Body of pancreas (tissue), 4 donors: ENCODE measurements around the gene FGFR3. TPM values are rescaled to one million over a fixed set of nuclear protein-coding genes. Genes with fewer than 3 reads are reported as not detected.

Source experiments
- ATAC-seq: fragments of 150-250 bp; one replicate; pipeline ENCODE4 v1.9.1; 2016
- DNase-seq, 4 donors: peaks; one replicate each; pipeline ENCODE4 v3.0.0-alpha.2; 2019
- H3K27ac ChIP-seq, 4 donors: fragments of 200-600 bp; sonication (generic); 1 replicate in 3 of 4; 2 replicates in 1 of 4; pipeline versions ENCODE4 v1.5.1 to v1.6.1; 2016 to 2019; ENCODE audit warnings: mild to moderate bottlenecking in 1 of 4, mixed read lengths in 1 of 4, moderate library complexity in 1 of 4
- H3K27me3 ChIP-seq, 2 donors: fragments of 200-600 bp; sonication (generic); one replicate each; pipeline ENCODE4 v1.6.0; 2016; ENCODE audit warnings: mild to moderate bottlenecking in 1 of 2
- H3K36me3 ChIP-seq, 2 donors: fragments of 200-600 bp; sonication (generic); replicated peaks in 1 of 2; 2 replicates each; pipeline ENCODE4 v1.5.1; 2016; ENCODE audit warnings: low read depth in 2 of 2; ENCODE audit not compliant: insufficient read depth in 1 of 2
- H3K4me1 ChIP-seq: fragments of 200-600 bp; sonication (generic); one replicate; pipeline ENCODE4 v1.6.0; 2016
- H3K4me3 ChIP-seq, 2 donors: fragments of 200-600 bp; sonication (generic); 1 replicate in 1 of 2; 2 replicates in 1 of 2; pipeline ENCODE4 v1.5.1; 2016 to 2019
- H3K9me3 ChIP-seq, 3 donors: fragments of 200-600 bp; sonication (generic); 1 replicate in 2 of 3; 2 replicates in 1 of 3; pipeline ENCODE4 v1.5.1; 2016
- POLR2A ChIP-seq, 3 donors: fragments of 450-650 bp; IDR thresholded peaks; one replicate each; pipeline ENCODE4 v1.6.1; 2016; ENCODE audit warnings: antibody characterized with exemption in 3 of 3, mild to moderate bottlenecking in 2 of 3
- WGBS, 2 donors: methylation state at CpG; one replicate each; pipeline ENCODE4 v1.1.5; 2017; 5-methylcytosine and 5-hydroxymethylcytosine counted together
- intact Hi-C: fragments of 100-400 bp; cut with DNase I; formaldehyde crosslinking; loops from one replicate; pipeline ENCODE4 v1.15.1; 2023
- total RNA-seq, 2 donors: library from RNA; depleted of rRNA; stranded (reverse); fragments of >200 nt; gene quantifications; one replicate each; pipeline ENCODE4 v1.1.0, GENCODE V29; 2016
- TF ChIP-seq, protein P1 (sequence below), 7 experiments: fragments of 450-650 bp in 4 of 7; fragments of 200-600 bp in 3 of 7; sonication (generic) in 3 of 7; IDR thresholded peaks; one replicate each; pipeline ENCODE4 v1.5.1; 2016 to 2019; ENCODE audit warnings: antibody characterized with exemption in 7 of 7

Gene FGFR3
- total RNA-seq, 2 donors from 2014 or later = 114 to 196 TPM

DNA sequence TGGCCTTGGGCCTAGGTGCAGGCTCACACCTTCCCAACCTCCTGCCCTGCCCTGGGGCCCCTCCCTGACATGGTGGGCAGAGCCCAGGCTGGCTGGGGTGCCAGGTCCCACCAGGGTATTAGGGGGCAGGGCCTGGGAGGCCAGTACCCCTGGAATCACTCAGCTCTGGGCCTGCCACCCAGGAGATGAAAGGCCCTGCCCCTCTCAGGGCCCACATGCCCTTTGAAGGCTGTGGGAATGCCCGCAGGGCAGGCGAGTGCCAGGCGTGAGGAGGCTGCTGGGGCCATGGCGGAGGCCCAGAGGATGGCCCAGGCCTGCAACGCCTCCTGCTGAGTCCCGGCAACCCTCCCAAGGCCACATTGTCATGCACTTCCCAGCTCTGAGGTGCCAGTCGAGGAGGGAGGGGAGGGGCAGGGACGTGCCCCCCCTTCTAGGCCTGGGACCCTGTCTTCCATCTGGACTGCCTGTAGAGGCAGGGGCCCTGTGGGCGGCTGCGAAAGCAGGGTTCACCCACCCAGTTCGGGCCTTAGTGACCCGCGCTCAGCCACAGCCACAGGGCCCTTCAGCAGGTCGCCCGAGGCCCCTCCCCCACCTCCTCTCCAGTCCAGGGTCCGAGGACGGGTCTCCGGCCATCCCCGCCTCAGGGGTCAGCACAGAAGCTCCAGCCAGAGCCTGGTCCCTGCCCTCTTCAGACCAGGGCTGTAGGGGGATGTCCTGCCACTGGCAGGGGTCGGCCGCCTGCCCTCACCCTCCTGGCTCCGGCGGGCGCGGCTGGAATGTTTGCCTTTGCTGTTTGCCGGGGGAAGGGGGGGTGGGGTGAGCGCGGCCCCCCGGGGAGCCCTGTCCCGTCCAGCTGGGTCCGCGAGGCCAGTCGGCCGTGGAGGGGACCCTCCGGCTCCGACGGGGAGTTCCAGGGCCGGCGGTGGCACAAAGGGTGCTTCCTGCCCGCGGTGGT, 26.7 kb upstream of the FGFR3 start:
- ATAC-seq = peak; percentile 45
- H3K4me1 ChIP-seq = peaks cover 76% of the 10 kb centered on the region
- TF ChIP-seq POLR2A (IDR thresholded peaks at IDR 0.05) = peak in 2 of 3 donors; percentile 32 to 48
- TF ChIP-seq, protein P1, sequence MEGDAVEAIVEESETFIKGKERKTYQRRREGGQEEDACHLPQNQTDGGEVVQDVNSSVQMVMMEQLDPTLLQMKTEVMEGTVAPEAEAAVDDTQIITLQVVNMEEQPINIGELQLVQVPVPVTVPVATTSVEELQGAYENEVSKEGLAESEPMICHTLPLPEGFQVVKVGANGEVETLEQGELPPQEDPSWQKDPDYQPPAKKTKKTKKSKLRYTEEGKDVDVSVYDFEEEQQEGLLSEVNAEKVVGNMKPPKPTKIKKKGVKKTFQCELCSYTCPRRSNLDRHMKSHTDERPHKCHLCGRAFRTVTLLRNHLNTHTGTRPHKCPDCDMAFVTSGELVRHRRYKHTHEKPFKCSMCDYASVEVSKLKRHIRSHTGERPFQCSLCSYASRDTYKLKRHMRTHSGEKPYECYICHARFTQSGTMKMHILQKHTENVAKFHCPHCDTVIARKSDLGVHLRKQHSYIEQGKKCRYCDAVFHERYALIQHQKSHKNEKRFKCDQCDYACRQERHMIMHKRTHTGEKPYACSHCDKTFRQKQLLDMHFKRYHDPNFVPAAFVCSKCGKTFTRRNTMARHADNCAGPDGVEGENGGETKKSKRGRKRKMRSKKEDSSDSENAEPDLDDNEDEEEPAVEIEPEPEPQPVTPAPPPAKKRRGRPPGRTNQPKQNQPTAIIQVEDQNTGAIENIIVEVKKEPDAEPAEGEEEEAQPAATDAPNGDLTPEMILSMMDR (IDR thresholded peaks at IDR 0.05) = no peak
- WGBS, 2 donors = 32% methylated on average over 35 of the region's 41 CpGs; no CpG with 5 or more reads in 1 of the 2 donors
- H3K4me3 ChIP-seq = peak overlapping the region in 1 of 2 donors; percentile 25
- no peaks in the 10 kb centered on the region for H3K27me3 ChIP-seq
- H3K27ac ChIP-seq = peak overlapping the region; percentile 81 to 93 (median 90)
- no peaks in the 10 kb centered on the region for H3K9me3 ChIP-seq
- H3K36me3 ChIP-seq = no peaks in the 10 kb centered on the region
- intact Hi-C loops = no loop called here
- peak; percentile 41 to 63 (median 53) for DNase-seq

DNA sequence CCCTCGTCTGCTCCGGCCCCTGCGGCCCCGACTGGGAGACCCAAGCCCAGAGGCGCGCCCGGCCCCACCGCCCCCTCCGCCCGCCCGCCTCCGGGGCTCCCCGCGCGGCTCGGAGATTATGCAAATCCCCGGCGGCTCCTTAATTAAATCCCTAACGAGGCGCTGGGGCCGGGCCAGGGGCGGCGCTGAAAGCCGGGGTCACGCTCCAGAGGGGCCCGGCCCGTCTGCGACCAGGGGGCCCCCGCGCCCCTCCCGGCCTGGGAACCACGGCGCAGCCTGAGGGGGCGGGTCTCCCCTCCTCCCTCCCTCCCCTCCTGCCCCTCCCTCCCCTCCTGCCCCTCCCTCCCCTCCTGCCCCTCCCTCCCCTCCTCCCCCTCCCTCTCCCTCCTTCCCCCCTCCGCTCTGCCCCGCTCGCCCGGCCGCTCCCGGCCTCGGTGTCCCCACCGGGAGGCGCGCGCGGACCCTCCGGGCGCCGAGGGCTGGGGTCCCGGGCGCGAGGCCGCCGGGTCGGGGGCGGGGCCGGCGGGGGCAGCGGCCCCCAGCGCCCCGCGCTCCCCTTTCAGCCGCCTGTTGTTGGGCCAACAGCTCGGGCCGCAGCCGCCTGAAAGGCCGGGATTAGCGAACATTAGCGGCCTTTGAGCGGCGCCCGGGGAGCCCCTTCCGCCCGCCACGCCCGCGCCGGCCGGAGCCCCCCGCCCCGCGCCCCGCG, 25.9 kb upstream of the FGFR3 start:
- Histone ChIP-seq H3K4me1 (peaks cover 82% of the 10 kb centered on the region), H3K27ac (peak overlapping the region; percentile 81 to 93 (median 90))
- peak in 3 of 4 donors; percentile 37 to 46 (median 45) for DNase-seq

DNA sequence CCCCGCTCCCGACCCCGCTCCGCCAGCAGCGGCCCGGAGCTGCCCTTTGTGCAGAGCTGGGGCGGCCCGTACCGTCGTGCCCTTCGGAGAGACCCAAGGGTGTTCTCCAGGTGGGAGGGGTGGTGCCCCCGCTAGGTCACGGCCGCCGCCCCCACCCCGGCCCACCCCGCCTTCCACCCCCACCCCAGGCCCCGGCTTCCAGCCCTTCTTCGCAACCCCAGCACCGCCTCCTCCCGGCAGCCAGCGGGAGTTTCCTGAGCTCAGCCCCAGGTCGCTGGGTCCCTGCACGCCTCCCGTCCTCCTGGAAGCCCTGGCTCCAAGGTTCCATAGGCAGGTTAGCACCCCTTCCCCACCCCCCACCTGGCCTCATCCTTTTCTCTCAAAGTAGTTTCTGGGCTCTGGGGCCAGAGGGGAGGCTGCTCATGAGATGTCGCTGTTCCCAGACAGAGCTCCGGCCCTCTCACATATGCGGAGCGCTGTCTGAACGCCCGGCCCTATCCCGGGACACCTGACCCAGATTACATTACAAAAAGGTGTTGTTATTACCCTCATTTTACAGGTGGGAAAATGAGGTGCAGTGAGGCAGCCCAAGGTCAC, 25.2 kb upstream of the FGFR3 start:
- 19 to 51% methylated on average over 10 to 23 of the region's 32 CpGs for WGBS, 2 donors
- Histone ChIP-seq H3K4me3 (no peak overlapping the region), H3K36me3 (no peaks in the 10 kb centered on the region), H3K9me3 (no peaks in the 10 kb centered on the region), H3K27ac (peak overlapping the region; percentile 81 to 93 (median 90)), H3K27me3 (no peaks in the 10 kb centered on the region), H3K4me1 (peaks cover 82% of the 10 kb centered on the region)
- peak; percentile 34 for ATAC-seq
- intact Hi-C loops = no loop called here
- TF ChIP-seq POLR2A (IDR thresholded peaks at IDR 0.05) = no peak
- TF ChIP-seq, protein P1 (IDR thresholded peaks at IDR 0.05) = peak in 5 of 7 experiments; percentile 13 to 32 (median 26)
- peak; percentile 60 to 65 (median 64) for DNase-seq

More for the DNA sequence above, 25.9 kb upstream of the FGFR3 start:
- Histone ChIP-seq H3K4me3 (peak overlapping the region in 1 of 2 donors; percentile 25), H3K9me3 (no peaks in the 10 kb centered on the region), H3K36me3 (no peaks in the 10 kb centered on the region), H3K27me3 (no peaks in the 10 kb centered on the region)
- intact Hi-C loops = no loop called here
- 0% methylated on average over 41 of the region's 84 CpGs; no CpG with 5 or more reads in 1 of the 2 donors for WGBS, 2 donors
- peak; percentile 15 for ATAC-seq
- TF ChIP-seq, protein P1 (IDR thresholded peaks at IDR 0.05) = no peak
- TF ChIP-seq POLR2A (IDR thresholded peaks at IDR 0.05) = no peak

DNA sequence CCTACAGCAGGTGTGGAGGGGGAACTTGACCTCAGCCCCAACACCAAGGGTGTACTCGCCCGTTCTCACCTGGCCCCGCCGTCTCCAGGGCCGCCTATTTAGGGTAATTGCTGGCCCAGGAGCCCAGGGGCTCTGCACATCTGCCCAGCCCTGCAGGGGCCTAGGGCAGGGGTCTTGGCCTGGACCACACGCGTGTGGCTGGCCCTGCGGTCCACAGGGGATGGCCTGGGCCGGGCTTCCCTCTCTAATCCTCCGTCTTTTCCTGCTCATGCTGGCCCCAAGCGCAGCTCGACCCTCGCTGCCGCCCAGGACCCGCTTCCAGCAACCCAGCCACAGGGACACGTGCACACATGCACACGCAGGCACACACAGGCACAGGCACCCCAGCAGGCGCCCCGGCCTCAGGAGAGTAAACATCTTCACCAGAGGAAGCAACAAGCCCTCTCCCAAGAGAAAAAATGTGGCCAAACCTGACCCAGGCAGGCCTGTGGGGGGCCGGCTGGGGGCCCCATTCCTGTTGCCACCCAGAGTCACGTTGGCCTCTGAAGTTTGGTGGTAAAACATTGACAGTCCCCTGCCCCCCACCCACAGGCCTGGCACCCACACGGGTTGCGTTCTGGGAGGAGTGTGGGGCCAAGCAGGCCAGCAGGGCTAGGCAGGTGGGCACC, 24.6 kb upstream of the FGFR3 start:
- H3K27ac ChIP-seq = peak overlapping the region; percentile 81 to 93 (median 90)
- no peaks in the 10 kb centered on the region for H3K9me3 ChIP-seq
- WGBS, 2 donors = 64 to 70% methylated on average over 13 to 23 of the region's 23 CpGs
- H3K36me3 ChIP-seq = no peaks in the 10 kb centered on the region
- intact Hi-C loops = no loop called here
- DNase-seq = peak; percentile 65 to 80 (median 78)
- H3K4me3 ChIP-seq = no peak overlapping the region
- H3K4me1 ChIP-seq = peaks cover 84% of the 10 kb centered on the region
- TF ChIP-seq, protein P1 (IDR thresholded peaks at IDR 0.05) = no peak
- TF ChIP-seq POLR2A (IDR thresholded peaks at IDR 0.05) = peak; percentile 43 to 79 (median 68)
- peak; percentile 54 for ATAC-seq
- no peaks in the 10 kb centered on the region for H3K27me3 ChIP-seq
